HEK293T (cell line): ENCODE data around the gene DSCAM.

Source experiments
- CTCF ChIA-PET: fragments of 350-600 bp; formaldehyde crosslinking; extraction: SDS; loops from one replicate; lab custom pipeline; 2021; ENCODE audit warnings: antibody characterized with exemption, inconsistent platforms; lab: Yijun Ruan, JAX
- POLR2A ChIA-PET: fragments of 350-600 bp; formaldehyde crosslinking; extraction: SDS; loops from one replicate; lab custom pipeline; 2020; ENCODE audit warnings: antibody characterized with exemption, inconsistent platforms; lab: Yijun Ruan, JAX
- DNase-seq: peaks from one replicate; pipeline ENCODE4 v3.0.0; 2012; ENCODE audit warnings: mixed read lengths; ENCODE audit errors: extremely low spot score
- ARNT ChIP-seq: fragments of 450-650 bp; IDR thresholded peaks from 2 replicates; pipeline ENCODE4 v1.6.1; 2017; ENCODE audit warnings: mild to moderate bottlenecking
- BHLHE40 ChIP-seq: fragments of 450-650 bp; IDR thresholded peaks from 2 replicates; pipeline ENCODE4 v1.6.1; 2016; ENCODE audit warnings: mild to moderate bottlenecking, moderate library complexity, borderline replicate concordance
- CTBP1 ChIP-seq: fragments of 450-650 bp; IDR thresholded peaks from 2 replicates; pipeline ENCODE4 v1.6.1; 2016; ENCODE audit warnings: borderline replicate concordance
- ELF4 ChIP-seq: fragments of 450-650 bp; IDR thresholded peaks from 2 replicates; pipeline ENCODE4 v1.6.1; 2017; ENCODE audit warnings: antibody characterized with exemption
- FOXA1 ChIP-seq: fragments of 450-650 bp; IDR thresholded peaks from 2 replicates; pipeline ENCODE4 v1.6.1; 2016; ENCODE audit warnings: mild to moderate bottlenecking
- FOXK2 ChIP-seq: fragments of 450-650 bp; IDR thresholded peaks from 2 replicates; pipeline ENCODE4 v1.6.1; 2016; ENCODE audit warnings: mild to moderate bottlenecking
- FOXM1 ChIP-seq: fragments of 450-650 bp; IDR thresholded peaks from 2 replicates; pipeline ENCODE4 v1.6.1; 2017; ENCODE audit warnings: mild to moderate bottlenecking, borderline replicate concordance
- HDGF ChIP-seq: fragments of 450-650 bp; IDR thresholded peaks from 2 replicates; pipeline ENCODE4 v1.6.1; 2017; ENCODE audit warnings: antibody characterized with exemption, borderline replicate concordance
- L3MBTL2 ChIP-seq: fragments of 450-650 bp; conservative IDR thresholded peaks from 2 replicates; pipeline ENCODE4 v1.6.1; 2016; ENCODE audit warnings: mild to moderate bottlenecking
- LEF1 ChIP-seq: fragments of 450-650 bp; IDR thresholded peaks from 2 replicates; pipeline ENCODE4 v1.6.1; 2017; ENCODE audit warnings: mild to moderate bottlenecking, borderline replicate concordance
- NFRKB ChIP-seq: fragments of 450-650 bp; IDR thresholded peaks from 2 replicates; pipeline ENCODE4 v1.6.1; 2016; ENCODE audit warnings: mild to moderate bottlenecking, moderate library complexity
- SP1 ChIP-seq: fragments of 450-650 bp; IDR thresholded peaks from 2 replicates; pipeline ENCODE4 v1.6.1; 2017
- SUZ12 ChIP-seq: fragments of 450-650 bp; IDR thresholded peaks from 2 replicates; pipeline ENCODE4 v1.6.1; 2016; ENCODE audit warnings: mild to moderate bottlenecking
- TARDBP ChIP-seq: fragments of 450-650 bp; IDR thresholded peaks from 2 replicates; pipeline ENCODE4 v1.6.1; 2016
- ZNF384 ChIP-seq: fragments of 450-650 bp; IDR thresholded peaks from 2 replicates; pipeline ENCODE4 v1.6.1; 2016
- TF ChIP-seq, protein P1 (sequence below): fragments of 450-650 bp; IDR thresholded peaks from 2 replicates; pipeline ENCODE4 v1.6.1; 2016

Gene DSCAM

DNA sequence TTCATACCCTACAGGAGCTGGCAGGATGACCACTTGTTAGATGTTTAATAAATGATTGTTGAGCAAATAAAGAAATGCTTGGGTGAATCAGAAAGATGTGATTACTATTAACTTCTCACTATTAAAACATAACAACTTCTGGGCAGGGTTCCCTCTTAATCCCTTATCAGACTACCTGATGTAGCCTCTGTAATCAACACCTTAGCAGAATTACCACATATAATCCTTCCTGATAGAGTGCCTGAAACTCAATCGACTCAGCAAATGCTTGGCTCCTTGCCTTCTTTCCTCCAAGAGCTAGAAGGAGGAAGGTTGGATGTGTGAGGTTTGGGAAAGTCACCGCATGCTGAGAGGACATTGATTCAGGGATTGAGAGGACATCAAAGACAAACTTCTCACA lies 34.8 kb upstream of the DSCAM start:
- DNase-seq = no peak
- TF ChIP-seq TARDBP (no peak), ARNT (no peak), ZNF384 (no peak), HDGF (no peak)
- ChIA-PET POLR2A (no interaction called here), CTCF (no interaction called here)

DNA sequence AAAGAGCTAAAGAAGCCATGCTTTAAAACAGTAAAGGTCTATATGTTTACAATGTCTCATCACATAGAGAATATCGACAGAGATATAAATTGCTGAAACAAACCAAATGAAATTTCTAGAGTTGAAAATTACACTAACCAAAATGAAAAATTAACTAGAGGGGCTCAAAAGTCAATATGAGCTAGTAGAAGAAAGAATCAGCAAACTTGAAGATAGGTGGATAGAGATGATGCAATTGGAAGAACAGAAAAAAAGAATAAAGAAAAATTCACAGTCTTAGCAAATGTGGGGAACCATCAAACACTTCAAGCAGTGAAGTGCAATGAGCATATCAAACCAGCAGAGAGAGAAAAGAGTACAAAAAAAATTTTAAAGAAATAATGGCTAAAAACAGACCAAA lies 24.1 kb upstream of the DSCAM start:
- ChIA-PET CTCF (no interaction called here), POLR2A (no interaction called here)
- DNase-seq = no peak
- TF ChIP-seq ELF4 = no peak
- TF ChIP-seq ZNF384 = no peak
- TF ChIP-seq SUZ12 = no peak
- TF ChIP-seq HDGF = no peak
- TF ChIP-seq BHLHE40 = no peak
- no peak for TF ChIP-seq FOXA1
- no peak for TF ChIP-seq LEF1
- TF ChIP-seq, protein P1, sequence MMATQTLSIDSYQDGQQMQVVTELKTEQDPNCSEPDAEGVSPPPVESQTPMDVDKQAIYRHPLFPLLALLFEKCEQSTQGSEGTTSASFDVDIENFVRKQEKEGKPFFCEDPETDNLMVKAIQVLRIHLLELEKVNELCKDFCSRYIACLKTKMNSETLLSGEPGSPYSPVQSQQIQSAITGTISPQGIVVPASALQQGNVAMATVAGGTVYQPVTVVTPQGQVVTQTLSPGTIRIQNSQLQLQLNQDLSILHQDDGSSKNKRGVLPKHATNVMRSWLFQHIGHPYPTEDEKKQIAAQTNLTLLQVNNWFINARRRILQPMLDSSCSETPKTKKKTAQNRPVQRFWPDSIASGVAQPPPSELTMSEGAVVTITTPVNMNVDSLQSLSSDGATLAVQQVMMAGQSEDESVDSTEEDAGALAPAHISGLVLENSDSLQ = no peak
- TF ChIP-seq TARDBP = no peak
- no peak for TF ChIP-seq ARNT
- TF ChIP-seq L3MBTL2 = no peak
- TF ChIP-seq NFRKB = no peak
- no peak for TF ChIP-seq SP1
- no peak for TF ChIP-seq FOXK2
- no peak for TF ChIP-seq CTBP1
- TF ChIP-seq FOXM1 = no peak

DNA sequence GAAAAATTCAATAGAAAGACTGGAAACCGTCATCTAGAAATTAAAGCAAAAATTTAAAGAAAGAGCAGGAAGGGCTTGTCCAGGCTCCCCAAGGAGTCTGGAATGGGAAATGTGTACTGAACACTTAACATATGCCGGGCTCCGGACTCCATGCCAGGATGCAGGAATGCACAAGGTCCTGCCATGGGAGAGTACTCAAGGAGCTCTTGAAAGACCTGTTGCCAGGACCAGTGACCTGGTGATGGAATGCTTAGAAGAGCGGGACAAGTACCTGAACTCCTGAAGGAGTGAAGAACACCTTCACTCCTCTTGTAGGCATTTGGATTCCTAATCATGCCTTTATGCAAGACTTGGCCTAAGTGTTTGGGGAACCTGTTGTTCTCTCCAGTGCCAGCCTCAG lies 16.9 kb upstream of the DSCAM start:
- no peak for TF ChIP-seq NFRKB
- ChIA-PET POLR2A (no interaction called here), CTCF (no interaction called here)
- no peak for DNase-seq

DNA sequence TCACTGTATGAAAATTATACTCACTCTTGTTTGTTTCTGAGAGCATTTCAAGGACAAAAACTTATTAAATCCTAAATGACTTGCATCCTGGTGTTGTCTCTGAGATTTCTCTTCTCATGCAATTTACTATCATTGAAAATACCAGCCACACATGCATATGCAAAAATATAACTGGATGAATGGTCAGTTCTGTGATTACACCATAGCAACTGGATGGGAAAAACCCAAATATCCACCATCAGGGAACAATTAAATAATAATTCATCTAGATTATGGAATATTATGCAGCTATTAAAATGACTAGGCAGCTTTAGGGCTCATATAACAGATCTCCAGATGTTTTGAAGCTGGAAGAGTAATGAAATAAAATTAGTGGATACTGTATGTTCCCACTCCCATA lies 11.6 kb upstream of the DSCAM start:
- ChIA-PET CTCF (no interaction called here), POLR2A (no interaction called here)
- TF ChIP-seq FOXM1 = no peak
- no peak for TF ChIP-seq ELF4
- no peak for TF ChIP-seq CTBP1
- no peak for TF ChIP-seq TARDBP
- TF ChIP-seq BHLHE40 = no peak
- TF ChIP-seq ZNF384 = no peak
- no peak for TF ChIP-seq NFRKB
- no peak for TF ChIP-seq SUZ12
- TF ChIP-seq ARNT = no peak
- TF ChIP-seq SP1 = no peak
- TF ChIP-seq, protein P1 = no peak
- TF ChIP-seq HDGF = no peak
- no peak for TF ChIP-seq FOXA1
- TF ChIP-seq L3MBTL2 = no peak
- no peak for TF ChIP-seq LEF1
- TF ChIP-seq FOXK2 = no peak
- DNase-seq = no peak

DNA sequence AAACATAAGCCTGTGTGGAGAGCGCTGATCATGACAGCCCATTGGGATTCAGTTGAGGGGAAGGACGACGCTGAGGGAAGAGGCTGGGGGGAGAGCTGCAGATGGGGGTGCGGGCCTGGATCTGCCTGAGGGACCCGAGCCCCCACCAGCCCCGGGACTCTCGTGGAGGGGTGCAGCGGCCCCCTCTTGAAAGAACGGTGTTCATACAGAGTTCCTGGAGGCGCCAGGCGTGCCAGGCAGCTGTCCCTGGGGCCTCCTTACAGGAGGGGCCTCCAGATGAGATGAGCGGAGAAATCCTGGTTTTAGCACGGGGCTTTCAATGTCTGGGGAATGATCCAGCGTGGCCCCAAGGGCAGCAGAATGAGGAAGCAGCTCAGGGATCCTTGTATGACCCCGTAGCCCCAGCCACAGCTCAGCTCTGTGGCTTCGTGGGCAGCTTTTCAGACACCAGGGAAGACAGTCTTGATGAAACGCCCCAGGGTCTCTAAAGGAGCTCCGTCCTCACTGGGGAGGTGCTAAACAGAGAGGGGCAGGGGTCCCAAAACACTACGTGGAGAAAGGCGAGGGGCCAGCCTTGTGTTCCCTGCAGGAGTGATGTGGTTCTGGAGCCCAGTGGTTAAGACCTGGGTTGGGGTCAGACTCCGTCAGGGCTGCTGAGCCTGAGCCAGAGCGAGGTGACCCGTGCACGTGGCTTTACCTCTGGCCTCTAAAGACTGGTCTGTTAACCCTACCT lies 7.2 kb upstream of the DSCAM start:
- ChIA-PET CTCF (no interaction called here), POLR2A (no interaction called here)
- TF ChIP-seq SP1 (no peak), HDGF (no peak), L3MBTL2 (no peak), ZNF384 (no peak), SUZ12 (no peak), LEF1 (no peak), BHLHE40 (no peak), NFRKB (no peak), ARNT (no peak), CTBP1 (no peak), TARDBP (no peak), FOXA1 (no peak), FOXK2 (no peak), FOXM1 (no peak), ELF4 (no peak)
- TF ChIP-seq, protein P1 = no peak
- DNase-seq = no peak

DNA sequence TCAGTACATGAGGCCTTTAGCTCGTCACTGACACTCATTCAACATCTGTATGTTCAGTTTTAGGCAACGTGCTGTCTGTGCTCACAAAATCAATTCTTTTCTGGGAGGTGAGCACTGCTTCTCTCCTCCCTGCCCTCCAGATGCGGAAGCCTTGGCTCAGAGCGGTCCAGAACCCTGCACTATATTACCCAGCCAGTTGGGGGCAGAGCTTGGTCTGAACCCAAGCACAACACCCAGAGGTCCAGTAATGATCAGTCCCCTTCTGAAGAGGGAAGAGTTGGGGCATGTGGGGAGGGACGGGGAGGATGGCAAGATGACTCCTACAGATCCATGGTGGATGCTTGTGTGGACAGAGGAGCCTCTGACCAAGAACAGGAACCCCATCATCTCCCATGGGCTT lies 5.6 kb upstream of the DSCAM start:
- CTCF ChIA-PET = no interaction called here
- TF ChIP-seq L3MBTL2 (no peak), ZNF384 (no peak), TARDBP (no peak), LEF1 (no peak), SUZ12 (no peak), FOXA1 (no peak)
- POLR2A ChIA-PET = no interaction called here
- DNase-seq = no peak
